NB4 (cell line): ENCODE measurements around the gene ITIH4.
"Not testable (repeated sequence)": the region's sequence is repeated elsewhere in the genome, so short reads cannot be mapped to it uniquely, and the experiment has no call there.

Source experiments
- DNase-seq: peaks from one replicate; pipeline ENCODE4 v3.0.0; 2010; ENCODE audit warnings: low read depth
- H3K4me3 ChIP-seq: one replicate; pipeline ENCODE4 v1.5.1; 2011; ENCODE audit warnings: mild to moderate bottlenecking, low read depth, low read length, moderate library complexity
- MYC ChIP-seq: IDR thresholded peaks from 2 replicates; pipeline ENCODE4 v1.6.1; 2011; ENCODE audit warnings: low read depth, low read length
- POLR2A ChIP-seq: IDR thresholded peaks from 2 replicates; pipeline ENCODE4 v1.6.1; 2011; ENCODE audit warnings: mild to moderate bottlenecking; ENCODE audit not compliant: insufficient read length; ENCODE audit errors: extremely low read depth
- TF ChIP-seq, protein P1 (sequence below): IDR thresholded peaks from 2 replicates; pipeline ENCODE4 v1.6.1; 2011; ENCODE audit warnings: low read depth, low read length
- TF ChIP-seq, protein P2 (sequence below): IDR thresholded peaks from one replicate; pipeline ENCODE4 v1.5.1; 2012; ENCODE audit warnings: low read depth, low read length

ITIH4 gene

GRCh38 chr3:52779011-52779836 is 51.2 kb downstream of the ITIH4 start:
- H3K4me3 ChIP-seq = no peak overlapping the region
- TF ChIP-seq POLR2A (no peak), MYC (peak; percentile 65)
- TF ChIP-seq, protein P1, sequence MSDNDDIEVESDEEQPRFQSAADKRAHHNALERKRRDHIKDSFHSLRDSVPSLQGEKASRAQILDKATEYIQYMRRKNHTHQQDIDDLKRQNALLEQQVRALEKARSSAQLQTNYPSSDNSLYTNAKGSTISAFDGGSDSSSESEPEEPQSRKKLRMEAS = peak; percentile 75
- TF ChIP-seq, protein P2, sequence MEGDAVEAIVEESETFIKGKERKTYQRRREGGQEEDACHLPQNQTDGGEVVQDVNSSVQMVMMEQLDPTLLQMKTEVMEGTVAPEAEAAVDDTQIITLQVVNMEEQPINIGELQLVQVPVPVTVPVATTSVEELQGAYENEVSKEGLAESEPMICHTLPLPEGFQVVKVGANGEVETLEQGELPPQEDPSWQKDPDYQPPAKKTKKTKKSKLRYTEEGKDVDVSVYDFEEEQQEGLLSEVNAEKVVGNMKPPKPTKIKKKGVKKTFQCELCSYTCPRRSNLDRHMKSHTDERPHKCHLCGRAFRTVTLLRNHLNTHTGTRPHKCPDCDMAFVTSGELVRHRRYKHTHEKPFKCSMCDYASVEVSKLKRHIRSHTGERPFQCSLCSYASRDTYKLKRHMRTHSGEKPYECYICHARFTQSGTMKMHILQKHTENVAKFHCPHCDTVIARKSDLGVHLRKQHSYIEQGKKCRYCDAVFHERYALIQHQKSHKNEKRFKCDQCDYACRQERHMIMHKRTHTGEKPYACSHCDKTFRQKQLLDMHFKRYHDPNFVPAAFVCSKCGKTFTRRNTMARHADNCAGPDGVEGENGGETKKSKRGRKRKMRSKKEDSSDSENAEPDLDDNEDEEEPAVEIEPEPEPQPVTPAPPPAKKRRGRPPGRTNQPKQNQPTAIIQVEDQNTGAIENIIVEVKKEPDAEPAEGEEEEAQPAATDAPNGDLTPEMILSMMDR = no peak
- DNase-seq = peak; percentile 75

- H3K4me3 ChIP-seq = no peak overlapping the region
- TF ChIP-seq MYC = no peak
- no peak for TF ChIP-seq POLR2A
- TF ChIP-seq, protein P2 = no peak
- TF ChIP-seq, protein P1 = no peak
- no peak for DNase-seq
Measured at GRCh38 chr3:52777959-52778805, 52.3 kb downstream of the ITIH4 start.

- DNase-seq = no peak
- TF ChIP-seq MYC = no peak
- TF ChIP-seq, protein P2 = no peak
- TF ChIP-seq, protein P1 = no peak
- TF ChIP-seq POLR2A = no peak
- H3K4me3 ChIP-seq = no peak within 1 kb of the TSS
Measured at GRCh38 chr3:52777127-52777958, 53.1 kb downstream of the ITIH4 start, which contains the start of gene ITIH1. Gene ITIH1 (plus strand): TSS chr3:52777599. CDS start chr3:52777616, 17 bp downstream.

DNA sequence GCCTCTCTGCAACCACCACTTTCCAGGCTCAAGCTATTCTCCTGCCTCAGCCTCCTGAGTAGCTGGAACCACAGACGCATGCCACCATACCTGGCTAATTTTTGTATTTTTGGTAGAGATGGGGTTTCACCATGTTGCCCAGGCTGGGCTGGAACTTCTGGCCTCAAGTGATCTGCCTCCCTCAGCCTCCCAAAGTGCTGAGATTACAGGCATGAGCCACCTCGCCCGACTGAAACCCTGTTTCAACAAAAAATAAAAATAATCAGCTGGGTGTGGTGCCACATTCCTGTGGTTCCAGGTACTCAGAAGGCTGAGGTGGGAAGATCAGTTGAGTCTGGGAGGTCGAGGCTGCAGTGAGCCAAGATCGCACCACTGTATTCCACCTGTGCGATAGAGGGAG is 54.0 kb downstream of the ITIH4 start:
- DNase-seq, H3K4me3 ChIP-seq: not testable (repeated sequence)

- TF ChIP-seq MYC = no peak
- TF ChIP-seq, protein P1 = no peak
- TF ChIP-seq, protein P2 = no peak
- TF ChIP-seq POLR2A = no peak
- no peak overlapping the region for H3K4me3 ChIP-seq
- DNase-seq = no peak
Measured at GRCh38 chr3:52775877-52776276, 54.6 kb downstream of the ITIH4 start.
